NCI-H1092 (cell line): ENCODE measurements around the gene TAL2.
"Not testable (repeated sequence)": the region's sequence is repeated elsewhere in the genome, so short reads cannot be mapped to it uniquely, and the experiment has no call there.

Experiments used
- DNase-seq: peaks from one replicate; lab custom pipeline; 2025; lab: John Stamatoyannopoulos, UW

Gene TAL2

DNA sequence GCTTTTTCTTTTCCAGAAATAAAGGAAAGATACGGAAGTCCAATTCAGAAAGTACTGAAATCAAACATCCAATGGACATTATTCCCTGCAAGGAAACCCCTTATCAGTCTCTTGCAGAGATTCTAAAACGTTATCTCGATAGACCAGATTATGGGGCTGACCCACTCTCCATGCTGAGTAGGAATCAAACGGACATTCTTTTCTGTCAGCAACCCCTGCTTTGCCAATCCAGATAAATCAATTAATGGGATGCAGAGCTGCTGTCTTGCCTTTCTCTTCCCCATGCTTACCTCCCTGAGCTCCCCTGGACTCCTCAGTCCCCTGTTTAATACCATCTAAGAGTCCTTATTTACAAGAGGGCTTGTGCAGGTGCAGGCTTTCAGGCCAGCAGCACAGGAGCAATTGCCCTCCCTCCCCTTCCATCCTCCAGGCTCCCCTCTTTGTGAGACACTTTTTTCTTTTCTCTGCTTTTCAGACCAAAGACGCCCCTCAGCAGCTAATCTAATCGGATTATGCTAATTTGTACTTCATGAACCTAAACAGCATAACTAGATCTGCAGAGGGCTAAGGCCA is 14.2 kb downstream of the TAL2 start:
- DNase-seq: no peak

DNA sequence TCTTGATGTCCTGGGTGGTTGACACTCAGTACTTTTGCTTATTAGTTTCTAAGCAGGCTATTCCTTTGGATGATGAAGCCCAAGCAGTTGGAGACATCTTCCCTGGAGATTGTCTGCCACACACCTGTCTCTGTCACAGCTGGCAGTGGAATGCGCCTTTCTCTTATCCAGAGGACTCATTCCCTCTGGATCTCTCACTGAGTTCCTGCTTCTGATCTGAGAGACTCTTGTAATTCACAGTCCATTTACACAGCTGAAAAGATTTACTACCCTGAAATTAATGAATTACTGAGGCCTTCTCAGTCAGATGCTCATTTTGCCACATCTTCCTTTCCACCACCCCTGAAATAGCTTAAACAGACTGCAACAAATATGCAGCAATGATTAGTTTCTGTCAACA is 15.9 kb downstream of the TAL2 start:
- DNase-seq: no peak

DNA sequence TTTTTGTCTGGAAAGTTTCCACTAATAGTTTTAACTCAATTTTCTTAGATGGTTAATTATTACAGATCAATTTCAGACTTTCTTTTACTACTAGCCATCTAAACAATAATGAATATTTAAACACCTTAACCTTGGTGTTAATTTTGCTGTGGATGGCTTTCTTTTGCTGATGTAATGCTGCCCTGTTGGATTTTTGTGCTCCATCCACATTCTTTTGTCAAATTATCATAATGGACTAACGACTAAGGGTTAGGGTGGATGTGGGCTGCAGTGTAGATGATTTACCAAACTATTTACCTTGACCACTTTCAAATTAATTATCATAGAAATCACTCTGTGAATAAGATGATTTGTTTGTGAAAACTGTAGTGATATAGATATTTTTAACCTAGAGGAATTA is 16.5 kb downstream of the TAL2 start:
- DNase-seq: no peak

DNA sequence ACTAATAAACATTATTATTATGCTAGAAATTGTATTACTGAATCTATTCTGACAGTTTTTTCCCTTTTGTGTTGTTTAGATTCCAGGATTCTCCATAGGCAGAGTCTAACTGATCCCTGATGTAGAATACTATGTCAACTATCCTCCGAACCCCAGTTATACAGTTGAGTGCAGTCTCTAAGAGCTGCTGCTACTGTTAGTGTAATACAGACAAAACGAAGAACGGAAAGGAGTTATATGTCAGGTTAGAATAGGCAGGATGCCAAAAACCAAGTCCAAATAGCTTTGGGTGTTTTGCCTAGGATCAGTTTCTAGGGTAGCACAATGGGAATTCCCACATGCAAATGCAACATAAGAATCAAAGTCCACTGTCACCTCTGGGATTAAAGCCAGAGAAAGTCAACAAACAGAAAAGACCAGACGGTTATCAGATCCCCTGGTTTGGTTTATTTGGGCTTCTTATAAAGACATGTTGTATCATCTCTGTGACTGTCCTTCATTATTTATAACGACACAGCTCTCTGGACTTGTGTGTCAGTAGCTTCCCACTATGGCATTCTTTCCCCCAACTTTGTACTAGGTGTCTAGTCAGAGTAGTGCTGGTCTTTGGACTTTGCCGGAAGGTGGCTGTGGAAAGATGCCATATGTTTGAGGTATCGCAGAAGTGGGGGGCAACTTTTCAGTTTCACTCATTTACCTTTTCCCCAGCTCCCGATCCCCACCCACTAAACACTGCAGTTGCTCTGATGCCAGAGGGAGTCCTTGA is 17.2 kb downstream of the TAL2 start:
- no peak for DNase-seq

DNA sequence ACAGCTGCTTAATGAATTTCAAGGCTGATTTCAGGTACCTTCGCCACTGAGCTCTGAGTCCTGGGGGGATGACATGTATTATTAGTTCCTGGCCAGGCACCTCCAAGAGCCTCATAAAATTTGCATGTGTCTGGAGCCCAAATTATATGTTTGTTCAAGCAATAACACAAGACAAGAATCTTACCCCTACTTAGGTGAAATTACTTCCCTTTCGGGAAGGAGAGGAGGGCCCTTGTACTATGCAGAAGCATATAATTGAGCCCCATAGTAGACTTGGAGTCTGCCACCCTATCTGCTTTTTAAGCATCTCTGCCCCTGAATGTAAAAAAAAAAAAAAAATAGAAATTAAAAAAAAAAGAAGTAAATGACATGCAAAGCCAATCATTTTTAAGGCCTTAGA is 19.1 kb downstream of the TAL2 start:
- DNase-seq: no peak

DNA sequence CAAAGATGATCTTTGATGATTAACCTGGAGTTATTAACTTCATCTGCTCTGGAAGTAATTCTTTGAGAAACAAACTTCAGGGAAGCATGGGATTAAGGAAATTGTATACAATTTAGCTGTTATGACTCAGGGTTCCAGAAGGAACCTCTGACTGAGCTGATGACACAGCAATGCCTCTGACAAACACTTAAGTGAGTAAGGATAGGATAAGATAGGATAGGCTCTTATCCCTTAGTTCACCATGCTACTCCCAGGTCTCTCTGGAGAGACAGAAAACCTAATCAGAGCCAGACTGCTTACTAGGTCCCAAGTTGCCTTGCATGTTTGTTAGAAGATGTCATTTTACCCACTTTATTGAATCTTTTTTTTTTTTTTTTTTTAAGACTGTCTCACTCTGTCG is 19.5 kb downstream of the TAL2 start:
- DNase-seq: no peak

DNA sequence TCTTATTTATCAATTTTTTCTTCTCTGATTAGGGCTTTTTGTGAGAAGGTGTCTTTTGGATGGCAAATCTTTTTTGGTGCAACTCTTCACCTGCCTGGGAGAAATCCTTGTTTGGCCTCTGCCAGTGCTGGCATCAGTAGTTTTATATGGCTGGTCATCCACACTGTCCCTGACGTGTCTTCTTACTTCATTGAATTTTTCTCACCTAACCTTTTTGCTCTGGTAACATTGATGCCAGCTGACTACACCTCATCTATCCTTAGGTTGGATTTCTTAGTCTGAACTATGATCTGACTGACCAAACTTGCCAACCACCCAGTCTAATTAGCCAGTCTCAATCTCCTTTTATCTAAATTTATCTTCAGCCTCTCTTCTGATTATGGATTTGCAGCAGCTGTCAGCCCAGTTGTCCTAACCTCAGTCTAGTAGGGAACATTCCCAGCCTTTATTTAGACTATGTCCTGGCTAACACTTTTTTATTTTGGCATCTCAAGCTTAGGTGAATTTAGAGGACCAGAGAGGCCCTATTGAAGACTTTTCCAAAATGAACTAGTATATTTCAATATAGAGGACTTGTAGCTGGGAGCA is 21.5 kb downstream of the TAL2 start:
- no peak for DNase-seq

DNA sequence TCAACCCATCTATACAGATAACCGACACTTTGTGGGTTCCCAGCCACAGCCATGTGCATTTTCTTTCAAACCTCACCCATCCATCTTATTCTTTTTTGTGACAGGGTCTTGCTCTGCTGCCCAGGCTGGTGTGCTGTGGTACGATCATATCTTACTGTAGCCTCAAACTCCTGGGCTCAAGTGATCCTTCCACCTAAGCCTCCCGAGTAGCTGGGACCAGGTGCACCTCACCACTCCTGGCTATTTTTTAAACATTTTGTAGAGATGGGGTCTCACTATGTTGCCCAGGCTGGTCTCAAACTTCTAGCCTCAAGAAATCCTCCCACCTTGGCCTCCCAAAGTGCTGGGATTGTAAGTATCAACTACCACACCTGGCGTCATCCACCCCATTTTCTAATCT is 24.7 kb downstream of the TAL2 start:
- DNase-seq: no peak

DNA sequence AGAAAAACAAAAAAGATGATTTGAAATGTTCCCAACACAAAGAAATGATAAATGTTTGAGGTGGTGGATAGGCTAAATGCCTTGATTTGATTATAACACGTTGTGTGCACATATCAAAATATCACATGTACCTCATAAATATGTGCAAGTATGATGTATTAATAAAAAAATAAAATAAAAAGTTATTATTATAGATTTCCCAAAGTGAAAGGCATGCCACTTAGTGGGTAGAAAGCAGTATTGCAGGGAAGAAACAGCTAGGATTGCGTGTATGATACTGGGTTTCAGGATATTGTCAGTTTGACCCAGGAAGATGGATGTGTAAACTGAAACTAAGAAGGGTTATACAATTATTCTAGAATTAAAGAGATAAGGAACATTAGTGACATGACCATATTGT is 28.5 kb downstream of the TAL2 start:
- no peak for DNase-seq

DNA sequence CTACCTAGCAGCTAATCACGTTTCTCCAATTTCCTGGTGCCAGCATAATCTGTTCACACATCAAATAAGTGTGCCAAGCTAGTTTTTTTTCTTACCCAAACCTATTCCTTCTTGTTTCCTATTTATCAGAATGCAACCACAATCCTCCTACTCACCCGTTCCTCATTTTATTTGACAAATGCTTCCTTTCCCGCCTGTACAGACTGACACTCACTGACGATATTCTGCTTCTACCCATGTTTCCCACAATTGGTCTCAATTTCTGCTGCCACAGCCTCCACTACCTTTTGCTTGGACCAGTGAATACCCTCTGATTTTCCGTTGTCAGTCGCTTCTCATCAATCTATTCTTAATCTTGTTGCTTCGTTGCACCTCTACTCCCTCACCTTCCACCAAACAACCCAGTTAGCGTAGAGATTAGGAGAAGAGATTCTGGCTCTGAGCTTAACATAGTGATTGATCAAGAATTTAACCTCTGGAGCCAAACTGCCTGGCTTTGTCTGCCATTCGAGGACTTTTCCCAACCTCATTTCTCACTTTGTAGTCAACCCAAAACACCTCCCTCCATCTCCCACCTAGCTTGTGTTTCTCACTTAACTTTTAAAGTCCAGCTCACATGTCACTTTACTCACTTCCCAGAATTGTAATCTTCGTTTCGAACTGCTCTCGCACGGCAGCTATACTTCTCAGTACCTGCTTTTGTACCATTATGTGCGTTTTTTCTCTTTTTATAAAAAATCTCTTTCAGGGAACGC is 31.4 kb downstream of the TAL2 start:
- DNase-seq: no peak

DNA sequence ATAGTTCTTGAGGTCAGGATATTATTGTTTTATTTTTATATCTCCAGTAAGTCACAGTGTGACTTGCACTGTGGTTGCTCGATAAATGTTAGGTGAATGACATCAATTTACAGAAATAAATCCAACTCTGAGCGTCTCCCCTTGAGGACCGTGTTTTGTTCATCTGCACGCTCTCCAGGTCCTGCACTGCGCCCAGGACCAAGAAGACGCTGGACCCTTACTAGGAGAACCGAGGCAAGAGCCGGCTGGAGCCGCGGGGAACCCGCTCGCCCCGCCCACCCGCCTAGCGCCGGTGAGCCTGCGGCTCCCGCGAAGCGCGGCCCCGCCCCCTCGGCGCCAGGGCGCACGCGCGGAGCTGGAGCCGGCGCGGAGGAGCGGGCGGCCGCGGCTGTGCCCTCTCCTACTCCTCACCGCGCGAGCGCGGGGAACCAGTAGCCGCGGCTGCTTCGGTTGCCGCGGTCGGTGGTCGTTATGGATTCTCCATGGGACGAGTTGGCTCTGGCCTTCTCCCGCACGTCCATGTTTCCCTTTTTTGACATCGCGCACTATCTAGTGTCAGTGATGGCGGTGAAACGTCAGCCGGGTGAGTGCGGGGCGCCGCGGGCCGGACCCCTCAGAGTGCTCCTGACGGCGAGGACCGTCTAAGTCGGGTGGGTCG is 32.1 kb downstream of the TAL2 start, which contains the start of gene TMEM38B:
TMEM38B (plus strand) TSS at position 352 of the 658 bp plus-strand sequence; CDS start at position 472, 120 bp downstream.
- peak; percentile 80 for DNase-seq

DNA sequence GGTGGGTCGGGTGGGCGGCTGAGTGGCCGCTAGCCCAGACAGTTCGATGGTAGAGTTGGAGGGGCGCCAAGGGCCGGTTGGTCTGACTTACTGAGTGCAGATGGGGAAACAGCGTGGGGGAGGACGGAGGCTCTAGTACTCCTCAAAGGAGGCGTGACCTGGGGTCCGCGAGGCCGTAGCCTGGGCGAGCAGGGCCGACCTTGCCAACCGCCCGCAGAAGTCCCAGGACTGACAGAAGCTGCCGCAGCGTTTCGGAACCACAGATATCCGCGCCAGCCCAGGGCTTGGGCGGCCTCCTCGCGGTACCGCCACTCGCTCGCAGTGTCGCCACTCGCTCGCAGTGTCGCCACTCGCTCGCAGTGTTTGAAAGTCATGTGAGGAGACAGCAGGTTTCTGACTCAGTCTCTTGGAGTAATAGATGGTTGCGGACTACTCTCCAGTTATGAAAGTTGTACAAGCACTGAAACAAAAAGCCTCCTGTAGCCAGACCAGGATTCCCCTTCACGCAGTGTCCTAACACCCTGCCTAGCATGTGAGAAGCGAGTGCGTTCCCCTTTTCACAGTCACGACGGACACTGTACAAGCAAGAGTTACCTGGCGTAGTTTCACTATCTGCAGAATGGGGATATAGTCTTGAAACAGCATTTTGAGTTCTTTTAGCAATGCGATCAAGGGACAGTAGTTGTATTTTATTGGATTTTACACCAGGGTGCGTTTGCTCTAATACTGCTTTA is 32.8 kb downstream of the TAL2 start:
- peak; percentile 35 for DNase-seq

DNA sequence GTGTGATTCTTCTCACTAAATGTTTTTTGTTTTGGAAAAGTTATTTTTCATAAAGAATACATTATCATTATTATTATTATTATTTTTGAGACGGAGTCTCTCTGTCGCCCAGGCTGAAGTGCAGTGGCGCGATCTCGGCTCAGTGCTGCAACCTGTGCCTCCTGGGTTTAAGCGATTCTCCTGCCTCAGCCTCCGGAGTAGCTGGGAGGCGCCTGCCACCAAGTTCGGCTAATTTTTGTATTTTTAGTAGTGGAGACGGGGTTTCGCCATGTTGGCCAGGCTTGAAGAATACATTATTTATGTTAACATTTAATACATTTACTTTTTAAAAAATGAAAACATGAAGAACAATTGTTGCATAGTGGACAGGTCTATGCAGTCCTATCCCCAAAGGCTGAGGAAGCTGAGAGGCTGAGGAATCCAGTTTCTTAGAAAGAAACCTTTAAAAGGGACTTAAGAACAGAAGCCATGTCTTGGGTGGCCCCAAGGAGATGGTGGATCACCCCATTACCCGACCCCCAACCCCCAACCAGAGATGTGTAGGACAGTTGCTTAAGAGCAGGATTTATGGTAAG is 34.0 kb downstream of the TAL2 start:
- no peak for DNase-seq

DNA sequence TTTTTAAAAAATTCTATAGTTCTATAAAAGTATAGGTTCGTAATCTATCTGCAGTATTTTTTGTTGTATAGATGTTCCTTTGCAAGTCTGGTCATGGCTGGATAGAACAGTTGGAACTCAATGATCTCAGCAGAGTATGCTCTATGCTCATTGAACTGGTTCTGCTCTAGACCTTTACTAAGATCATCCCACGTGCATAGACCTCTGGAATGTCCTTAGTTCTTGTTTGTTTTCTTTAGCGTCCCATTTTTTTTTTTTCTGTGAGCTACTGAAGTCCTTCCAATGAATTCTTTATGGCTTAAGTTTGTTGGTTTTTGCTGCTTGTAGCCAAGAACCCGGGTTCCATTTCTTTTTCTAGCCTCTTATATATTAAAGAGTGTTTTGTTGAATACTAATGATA is 35.6 kb downstream of the TAL2 start:
- no peak for DNase-seq

DNA sequence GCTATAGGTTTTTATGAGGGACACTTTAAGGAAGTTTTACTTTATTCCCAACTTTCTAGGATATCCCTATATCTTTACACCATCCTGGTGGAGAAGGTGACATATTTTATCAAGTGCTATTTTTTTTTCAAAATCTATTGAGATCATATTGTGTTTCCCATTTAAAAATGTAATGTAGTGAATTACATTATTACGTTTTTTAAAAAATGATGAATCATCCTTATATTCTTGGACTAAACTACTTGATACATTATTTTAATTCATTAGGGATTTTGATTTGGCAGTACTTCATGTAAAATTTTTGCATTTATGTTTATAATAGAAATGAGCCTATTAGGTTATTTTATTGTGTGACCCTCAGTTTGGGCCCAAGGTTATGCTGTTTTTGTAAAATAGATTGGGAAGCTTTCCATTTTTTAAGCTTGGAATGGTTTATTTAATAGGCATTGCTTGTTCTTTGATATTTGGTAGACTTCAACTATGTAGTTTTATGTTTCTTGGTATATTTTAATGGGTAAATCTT is 36.2 kb downstream of the TAL2 start:
- no peak for DNase-seq

DNA sequence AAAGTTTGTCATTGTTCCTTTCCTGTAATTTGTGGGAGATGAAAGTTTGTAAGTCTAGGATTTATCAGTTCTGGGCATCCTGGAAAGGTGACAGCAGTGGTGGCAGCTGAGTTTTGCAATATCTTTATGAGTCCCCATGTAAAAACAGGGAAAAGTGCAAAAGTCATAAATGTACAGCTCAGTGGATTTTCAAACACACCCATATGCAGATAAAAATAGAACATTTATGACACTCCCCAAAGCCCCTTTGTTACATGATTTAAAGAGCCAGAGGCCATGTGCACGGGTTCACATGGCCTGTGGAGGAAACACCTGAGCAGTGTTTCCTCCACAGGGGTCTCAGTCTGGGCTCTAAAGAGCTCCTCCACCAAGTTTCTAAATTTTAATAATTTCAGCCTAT is 38.4 kb downstream of the TAL2 start:
- DNase-seq: no peak

DNA sequence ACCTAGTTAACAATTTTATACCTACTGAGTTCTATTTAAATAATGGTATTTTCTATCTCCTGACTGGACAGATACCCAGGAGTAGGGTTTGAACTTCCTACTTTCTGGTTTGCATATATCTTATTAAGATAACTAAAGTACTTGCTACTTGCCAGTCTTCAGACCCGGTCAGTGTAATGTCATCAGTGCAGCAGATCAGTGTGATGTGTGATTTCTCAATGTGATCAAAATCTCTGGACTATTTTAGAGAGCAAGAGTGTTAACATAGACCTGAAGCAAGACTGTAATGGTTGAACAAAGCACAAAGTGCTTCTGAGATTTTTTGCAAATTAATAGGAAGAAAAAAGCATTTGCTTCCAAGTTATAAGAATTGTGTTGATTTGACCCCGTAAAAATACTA is 38.9 kb downstream of the TAL2 start:
- DNase-seq: no peak

DNA sequence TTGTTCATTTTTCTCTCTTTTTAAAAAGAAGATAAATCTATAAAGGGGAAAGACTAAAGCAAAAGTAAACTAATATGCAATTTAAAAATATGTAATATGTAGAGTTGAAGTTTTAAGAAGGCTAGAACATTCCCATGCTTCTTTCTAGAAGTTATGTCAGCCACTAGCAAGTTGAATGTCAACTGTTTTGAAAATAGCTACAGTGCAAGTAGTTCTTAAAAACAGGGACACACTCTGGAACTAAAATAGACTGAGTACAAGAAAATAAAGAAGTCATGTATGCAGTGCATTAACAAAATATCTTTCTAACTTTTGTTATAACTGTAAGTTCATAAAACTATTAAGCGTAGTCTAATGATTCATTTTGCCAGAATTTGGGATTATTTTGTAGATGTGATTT is 40.0 kb downstream of the TAL2 start:
- no peak for DNase-seq

DNA sequence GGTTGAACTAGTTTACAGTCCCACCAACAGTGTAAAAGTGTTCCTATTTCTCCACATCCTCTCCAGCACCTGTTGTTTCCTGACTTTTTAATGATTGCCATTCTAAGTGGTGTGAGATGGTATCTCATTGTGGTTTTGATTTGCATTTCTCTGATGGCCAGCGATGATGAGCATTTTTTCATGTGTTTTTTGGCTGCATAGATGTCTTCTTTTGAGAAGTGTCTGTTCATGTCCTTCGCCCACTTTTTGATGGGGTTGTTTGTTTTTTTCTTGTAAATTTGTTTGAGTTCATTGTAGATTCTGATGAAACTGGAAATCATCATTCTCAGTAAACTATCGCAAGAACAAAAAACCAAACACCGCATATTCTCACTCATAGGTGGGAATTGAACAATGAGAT is 41.4 kb downstream of the TAL2 start:
- not testable (repeated sequence) for DNase-seq

DNA sequence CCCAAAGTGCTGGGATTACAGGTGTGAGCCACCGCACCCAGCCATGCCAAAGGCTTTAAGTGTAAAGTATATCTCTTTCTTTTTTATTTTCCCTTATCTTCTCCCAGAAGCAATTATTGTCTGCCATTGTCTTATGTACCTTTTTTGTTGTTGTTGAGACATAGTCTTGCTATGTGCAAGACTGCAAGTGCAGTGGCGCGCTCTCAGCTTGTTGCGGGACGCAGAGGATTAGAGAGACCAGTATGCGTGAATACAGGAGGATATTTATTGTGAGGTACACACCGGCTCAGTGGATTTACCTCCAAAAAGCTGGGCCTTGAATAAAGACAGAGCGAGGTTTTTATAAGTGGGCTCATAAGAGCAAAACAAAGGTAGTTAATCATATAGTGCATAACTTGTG is 43.9 kb downstream of the TAL2 start:
- no peak for DNase-seq

DNA sequence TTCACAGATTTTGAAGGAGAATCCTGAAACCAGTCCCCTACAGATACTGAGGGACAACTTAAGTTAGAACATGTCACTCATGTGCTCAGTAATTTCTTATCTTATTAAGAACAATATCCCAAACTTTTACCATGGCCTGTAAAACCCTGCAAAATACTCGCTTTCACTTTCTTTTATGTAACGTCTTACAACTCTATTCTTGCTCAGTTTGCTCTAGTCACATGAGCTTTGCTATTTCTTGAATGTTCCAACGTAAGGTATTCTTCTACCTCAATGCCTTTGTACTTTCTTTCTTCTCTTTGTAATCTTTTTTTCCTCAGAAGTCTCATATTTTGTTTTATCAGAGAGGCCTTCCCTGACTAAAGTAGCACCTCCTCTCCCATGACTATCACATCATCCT is 46.1 kb downstream of the TAL2 start:
- no peak for DNase-seq
